ENCODE measurements around the gene VAMP1. TPM values are rescaled to one million over a fixed set of nuclear protein-coding genes. Genes with fewer than 3 reads are reported as not detected.
A peak's percentile ranks its signal among the peaks of the same experiment; 100 is the strongest.

Gene VAMP1
- total and polyA plus RNA-seq, 10 of the 15 experiments (the other 5 are each of a cell fraction or from before 2014, with no cell fraction given), result 4.8 to 123 (median 27.5) TPM

GRCh38 chr12:6444704-6445688 lies 25.5 kb downstream of the VAMP1 start, which contains the start of gene CD27 (continued):
- no peak for TF ChIP-seq ZBTB33 (IDR thresholded peaks at IDR 0.05)
- TF ChIP-seq MTA2 (IDR thresholded peaks at IDR 0.05; ENCODE audit: low read depth), result no peak
- no peak for TF ChIP-seq SMARCA5 (IDR thresholded peaks at IDR 0.05)
- TF ChIP-seq BMI1 (IDR thresholded peaks at IDR 0.05; ENCODE audit: borderline replicate concordance), result no peak
- TF ChIP-seq EGR1 (IDR thresholded peaks at IDR 0.05; ENCODE audit: borderline replicate concordance in 1 of 2, low read depth in 2 of 2, low read length in 2 of 2), result no peak; a peak in 1 of 3 replicates
- TF ChIP-seq E2F8 (IDR thresholded peaks at IDR 0.05; ENCODE audit: low read depth, partially characterized antibody), result no peak
- TF ChIP-seq NFYA (IDR thresholded peaks at IDR 0.05; ENCODE audit: borderline replicate concordance, low read depth, low read length), result no peak
- no peak for TF ChIP-seq IRF4 (IDR thresholded peaks at IDR 0.05; ENCODE audit: low read depth, low read length)
- TF ChIP-seq SKIL (IDR thresholded peaks at IDR 0.05; ENCODE audit: low read depth, poor library complexity, severe bottlenecking), result no peak
- TF ChIP-seq STAT3 (IDR thresholded peaks at IDR 0.05; ENCODE audit: low read depth, low read length), result no peak
- TF ChIP-seq HCFC1 (IDR thresholded peaks at IDR 0.05; ENCODE audit: low read length), result no peak
- TF ChIP-seq TCF12 (IDR thresholded peaks at IDR 0.05; ENCODE audit: low read depth, low read length), result no peak
- TF ChIP-seq MLLT1 (IDR thresholded peaks at IDR 0.05), result peak; percentile 63
- TF ChIP-seq ATF3 (IDR thresholded peaks at IDR 0.05; ENCODE audit: borderline replicate concordance, extremely low read depth, low read depth, low read length), result no peak
- TF ChIP-seq POLR2A (IDR thresholded peaks at IDR 0.05; ENCODE audit: low read depth, low read length), result peak; percentile 56
- TF ChIP-seq ELK1 (IDR thresholded peaks at IDR 0.05; ENCODE audit: low read depth, low read length), result no peak
- TF ChIP-seq E2F4 (IDR thresholded peaks at IDR 0.05; ENCODE audit: low read depth, low read length), result no peak
